Epithelial cell of proximal tubule (primary cell): Measurements from ENCODE around the gene CLEC17A. TPM values are rescaled to one million over a fixed set of nuclear protein-coding genes. Genes with fewer than 3 reads are reported as not detected.

Experiments used
- DNase-seq: peaks from one replicate; pipeline ENCODE4 v3.0.0-alpha.2; 2011; ENCODE audit warnings: low read depth
- H3K4me3 ChIP-seq: 2 replicates; pipeline ENCODE4 v1.5.1; 2011; ENCODE audit warnings: low read depth, mild to moderate bottlenecking, low read length
- total RNA-seq: library from RNA; depleted of rRNA; stranded (reverse); fragments of >200 nt; gene quantifications from 2 replicates; pipeline ENCODE4 v1.2.3, GENCODE V29; 2015
- TF ChIP-seq, protein P1 (sequence below): conservative IDR thresholded peaks from 2 replicates; pipeline ENCODE4 v1.5.1; 2012; ENCODE audit warnings: low read depth, mild to moderate bottlenecking, low read length

The CLEC17A gene
- total RNA-seq, 1 donor from 2014 or later: not detected

DNA sequence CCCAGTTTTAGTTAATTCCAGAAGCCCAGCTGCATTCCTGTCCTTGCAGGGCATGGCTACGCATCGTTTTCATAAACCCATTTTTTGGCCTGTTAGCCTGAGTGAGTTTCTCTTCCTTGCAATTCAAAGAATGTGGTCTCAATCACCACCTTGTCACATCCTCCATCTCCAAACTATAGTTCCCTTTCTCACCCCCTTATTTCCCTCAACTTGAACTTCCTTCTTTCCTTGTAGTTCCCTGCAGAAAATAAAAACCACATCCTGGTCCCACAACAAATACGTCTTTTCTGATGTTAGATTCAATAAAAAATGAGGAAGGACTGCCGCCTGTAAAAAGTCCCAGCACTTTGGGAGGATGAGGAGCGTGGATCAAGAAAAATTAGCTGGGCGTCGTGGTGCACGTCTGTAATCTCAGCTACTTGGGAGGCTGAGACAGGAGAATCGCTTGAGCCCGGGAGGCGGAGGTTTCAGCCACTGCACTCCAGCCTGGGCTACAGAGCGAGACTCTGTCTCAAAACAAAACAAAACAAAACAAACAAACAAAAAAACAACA, 78.6 kb downstream of the CLEC17A start:
- no peak overlapping the region for H3K4me3 ChIP-seq
- TF ChIP-seq, protein P1, sequence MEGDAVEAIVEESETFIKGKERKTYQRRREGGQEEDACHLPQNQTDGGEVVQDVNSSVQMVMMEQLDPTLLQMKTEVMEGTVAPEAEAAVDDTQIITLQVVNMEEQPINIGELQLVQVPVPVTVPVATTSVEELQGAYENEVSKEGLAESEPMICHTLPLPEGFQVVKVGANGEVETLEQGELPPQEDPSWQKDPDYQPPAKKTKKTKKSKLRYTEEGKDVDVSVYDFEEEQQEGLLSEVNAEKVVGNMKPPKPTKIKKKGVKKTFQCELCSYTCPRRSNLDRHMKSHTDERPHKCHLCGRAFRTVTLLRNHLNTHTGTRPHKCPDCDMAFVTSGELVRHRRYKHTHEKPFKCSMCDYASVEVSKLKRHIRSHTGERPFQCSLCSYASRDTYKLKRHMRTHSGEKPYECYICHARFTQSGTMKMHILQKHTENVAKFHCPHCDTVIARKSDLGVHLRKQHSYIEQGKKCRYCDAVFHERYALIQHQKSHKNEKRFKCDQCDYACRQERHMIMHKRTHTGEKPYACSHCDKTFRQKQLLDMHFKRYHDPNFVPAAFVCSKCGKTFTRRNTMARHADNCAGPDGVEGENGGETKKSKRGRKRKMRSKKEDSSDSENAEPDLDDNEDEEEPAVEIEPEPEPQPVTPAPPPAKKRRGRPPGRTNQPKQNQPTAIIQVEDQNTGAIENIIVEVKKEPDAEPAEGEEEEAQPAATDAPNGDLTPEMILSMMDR: no peak

More for the DNA sequence above, 78.6 kb downstream of the CLEC17A start:
- no peak for DNase-seq

Other genes starting within 250 kb of the CLEC17A start
- gene ADGRE5, start 201.6 kb upstream of the CLEC17A start, total RNA-seq: 37.5 and 76.3 TPM in 2 replicates
- 113 and 255 TPM in 2 replicates for gene DDX39A, start 163.7 kb upstream of the CLEC17A start, total RNA-seq
- gene PKN1, start 149.8 kb upstream of the CLEC17A start, total RNA-seq: 153 and 164 TPM in 2 replicates
- gene PTGER1, start 107.7 kb upstream of the CLEC17A start, total RNA-seq: 4.5 and 16.4 TPM in 2 replicates
- gene GIPC1, start 87.0 kb upstream of the CLEC17A start, total RNA-seq: 208 and 218 TPM in 2 replicates
- gene DNAJB1, start 64.7 kb upstream of the CLEC17A start, total RNA-seq: 83.3 and 116 TPM in 2 replicates
- 57.7 and 95.3 TPM in 2 replicates for gene TECR, start 53.5 kb upstream of the CLEC17A start, total RNA-seq
- gene NDUFB7, start 11.0 kb upstream of the CLEC17A start, total RNA-seq: 400 and 402 TPM in 2 replicates
- gene ADGRE3, start 91.8 kb downstream of the CLEC17A start, total RNA-seq: not detected in 2 replicates
- gene ZNF333, start 107.0 kb downstream of the CLEC17A start, total RNA-seq: 5.7 and 6.3 TPM in 2 replicates
- gene ADGRE2, start 195.5 kb downstream of the CLEC17A start, total RNA-seq: under 0.01 and 0.12 TPM in 2 replicates